ENCODE measurements around the gene RBM33.

RBM33 gene

GRCh38 chr7:155753446-155753965, 109.0 kb downstream of the RBM33 start:
- DNase-seq = no peak

GRCh38 chr7:155754165-155754564, 109.7 kb downstream of the RBM33 start:
- no peak for DNase-seq

- no peak for DNase-seq
Observed at GRCh38 chr7:155755026-155755425, 110.6 kb downstream of the RBM33 start.

- no peak for DNase-seq
Observed at GRCh38 chr7:155756322-155756721, 111.9 kb downstream of the RBM33 start.

GRCh38 chr7:155758348-155758747, 113.9 kb downstream of the RBM33 start:
- no peak for DNase-seq

GRCh38 chr7:155759740-155760430, 115.4 kb downstream of the RBM33 start:
- DNase-seq = no peak

- no peak for DNase-seq
Observed at GRCh38 chr7:155761162-155761561, 116.7 kb downstream of the RBM33 start.

- no peak for DNase-seq
Observed at GRCh38 chr7:155762036-155762435, 117.6 kb downstream of the RBM33 start.

- no peak for DNase-seq
Observed at GRCh38 chr7:155762655-155763054, 118.2 kb downstream of the RBM33 start.

GRCh38 chr7:155763122-155763521, 118.7 kb downstream of the RBM33 start:
- DNase-seq = no peak

- peak; percentile 33 to 38 for DNase-seq
Observed at GRCh38 chr7:155763691-155764437, 119.4 kb downstream of the RBM33 start.

- DNase-seq = no peak
Observed at GRCh38 chr7:155764438-155764793, 120.0 kb downstream of the RBM33 start.

GRCh38 chr7:155765458-155765857, 121.0 kb downstream of the RBM33 start:
- DNase-seq = no peak

- no peak for DNase-seq
Observed at GRCh38 chr7:155766386-155766785, 121.9 kb downstream of the RBM33 start.

- no peak for DNase-seq
Observed at GRCh38 chr7:155766966-155767916, 122.8 kb downstream of the RBM33 start.

GRCh38 chr7:155769701-155770100, 125.2 kb downstream of the RBM33 start:
- DNase-seq = no peak

- no peak for DNase-seq
Observed at GRCh38 chr7:155770241-155770640, 125.8 kb downstream of the RBM33 start.

GRCh38 chr7:155773531-155773930, 129.1 kb downstream of the RBM33 start:
- no peak for DNase-seq

- no peak for DNase-seq
Observed at GRCh38 chr7:155774947-155775346, 130.5 kb downstream of the RBM33 start.

GRCh38 chr7:155775691-155776090, 131.2 kb downstream of the RBM33 start:
- DNase-seq = no peak

GRCh38 chr7:155776606-155777005, 132.1 kb downstream of the RBM33 start:
- no peak for DNase-seq

- DNase-seq = no peak
Observed at GRCh38 chr7:155778349-155778748, 133.9 kb downstream of the RBM33 start.

GRCh38 chr7:155780884-155781283, 136.4 kb downstream of the RBM33 start:
- no peak for DNase-seq

Measured in activated CD4-positive, alpha-beta T cell treated with anti-CD3 and anti-CD28 coated beads, Interleukin-2, amount 50 U/mL, for 4 hours (primary cell).